Stimulated activated CD8-positive, alpha-beta memory T cell treated with anti-CD3 and anti-CD28 coated beads, Interleukin-15, amount 100 ng/mL, for 1 hour (primary cell): ENCODE results near the gene NABP1.
A peak's percentile ranks its signal among the peaks of the same experiment; 100 is the strongest.
"Not testable (repeated sequence)": the region's sequence is repeated elsewhere in the genome, so short reads cannot be mapped to it uniquely, and the experiment has no call there.

ENCODE experiments used
- DNase-seq: peaks from one replicate; pipeline ENCODE4 v3.0.0-alpha.2; 2020; ENCODE audit warnings: low read depth

NABP1 gene, protein sequence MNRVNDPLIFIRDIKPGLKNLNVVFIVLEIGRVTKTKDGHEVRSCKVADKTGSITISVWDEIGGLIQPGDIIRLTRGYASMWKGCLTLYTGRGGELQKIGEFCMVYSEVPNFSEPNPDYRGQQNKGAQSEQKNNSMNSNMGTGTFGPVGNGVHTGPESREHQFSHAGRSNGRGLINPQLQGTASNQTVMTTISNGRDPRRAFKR

DNA sequence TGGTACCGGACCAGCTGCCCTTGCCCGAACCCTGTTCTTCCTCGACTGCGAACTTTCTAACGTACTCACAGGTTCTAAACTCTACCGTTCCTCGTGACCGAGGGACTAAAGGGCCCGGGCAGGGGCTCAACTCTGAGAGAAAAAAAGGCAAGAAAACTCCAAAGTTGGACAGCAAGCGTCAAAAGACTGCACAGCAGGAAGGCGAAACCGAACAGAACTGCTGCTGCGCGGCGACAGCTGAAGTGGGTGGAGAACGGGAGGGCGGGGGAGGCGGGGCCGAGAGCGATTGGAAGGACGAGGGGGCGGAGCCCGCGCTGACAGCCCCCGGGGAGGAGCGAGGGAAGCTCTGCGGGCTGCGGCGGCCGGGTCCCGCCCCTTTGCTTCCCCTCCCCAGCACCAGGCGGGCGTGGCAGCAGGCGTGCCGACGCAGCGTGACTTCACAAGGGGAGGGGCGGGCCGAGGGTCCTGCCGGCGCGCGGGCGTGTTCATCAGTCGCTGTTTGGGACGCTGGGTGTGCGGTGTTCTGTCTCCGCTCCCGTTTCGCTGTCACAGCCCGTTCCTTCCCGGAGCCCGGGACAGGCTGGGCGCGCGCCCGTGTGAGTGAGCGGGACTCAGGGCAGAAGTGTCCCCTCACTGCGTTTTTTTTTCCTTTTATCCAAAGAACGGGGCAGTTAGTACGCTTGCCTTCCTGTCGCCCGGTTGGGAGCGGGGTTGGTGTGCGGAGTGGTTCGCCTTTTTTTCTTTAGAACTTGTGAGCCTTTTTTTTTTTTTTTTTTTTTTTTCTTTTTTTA is at the start of gene NABP1:
TSS of gene NABP1 (plus strand) at position 491 of the 791 bp plus-strand sequence. CDS start 479 bp downstream, outside the sequence.
- DNase-seq, result peak; percentile 94

DNA sequence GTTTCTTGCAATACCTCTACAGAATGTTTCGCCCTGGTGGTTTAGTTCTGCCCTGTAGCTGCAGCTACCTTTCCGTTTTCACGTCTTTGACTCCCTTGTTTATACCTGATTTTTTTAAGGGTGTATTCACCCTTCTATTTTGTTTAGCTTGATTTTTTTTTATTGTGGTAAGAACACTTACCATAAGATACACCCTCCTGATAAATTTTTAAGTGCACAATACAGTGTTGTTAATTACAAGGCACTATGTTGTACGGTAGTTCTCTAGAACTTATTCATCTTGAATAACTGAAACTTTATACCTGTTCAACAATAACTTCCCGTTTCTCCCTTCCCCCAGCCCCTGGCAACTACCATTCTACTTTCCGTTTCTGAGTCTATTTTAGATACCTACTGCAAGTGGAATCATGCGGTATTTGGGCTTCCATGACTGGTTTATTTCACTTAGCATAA is 48.9 kb upstream of the NABP1 start:
- no peak for DNase-seq

DNA sequence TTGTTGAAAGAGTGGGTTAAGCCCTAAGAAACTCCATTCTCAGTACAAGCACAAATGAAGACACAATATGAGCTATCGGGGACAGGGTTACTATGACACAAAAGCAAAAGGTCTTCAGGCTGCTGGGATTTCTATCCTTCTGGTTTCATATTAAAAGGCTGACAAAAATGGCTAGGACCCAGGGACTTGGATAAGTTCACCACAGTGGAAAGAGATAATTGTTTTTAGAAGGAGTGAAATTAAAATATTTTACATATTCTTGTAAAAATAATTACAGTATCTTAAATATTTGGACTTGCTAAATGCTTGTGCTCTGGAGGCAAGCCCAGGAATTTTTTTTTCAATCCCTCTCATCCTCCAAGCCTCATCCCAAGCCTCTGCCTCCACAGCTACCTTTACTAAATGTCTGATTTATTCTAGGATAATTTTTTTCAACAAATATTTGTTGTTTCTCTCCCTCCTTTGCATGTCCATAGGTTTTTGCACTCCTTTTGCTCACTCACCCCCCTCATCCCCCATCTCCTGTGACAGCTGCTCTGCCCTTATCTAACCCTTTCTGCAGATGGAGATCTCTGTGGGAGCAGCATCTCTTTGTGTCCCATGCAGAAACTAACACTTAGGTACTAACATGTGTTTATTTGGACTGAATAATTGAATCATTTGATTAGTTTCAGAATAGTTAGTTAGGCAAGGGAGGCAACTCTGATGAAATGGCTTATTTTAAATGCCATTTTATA is 47.8 kb upstream of the NABP1 start:
- no peak for DNase-seq

DNA sequence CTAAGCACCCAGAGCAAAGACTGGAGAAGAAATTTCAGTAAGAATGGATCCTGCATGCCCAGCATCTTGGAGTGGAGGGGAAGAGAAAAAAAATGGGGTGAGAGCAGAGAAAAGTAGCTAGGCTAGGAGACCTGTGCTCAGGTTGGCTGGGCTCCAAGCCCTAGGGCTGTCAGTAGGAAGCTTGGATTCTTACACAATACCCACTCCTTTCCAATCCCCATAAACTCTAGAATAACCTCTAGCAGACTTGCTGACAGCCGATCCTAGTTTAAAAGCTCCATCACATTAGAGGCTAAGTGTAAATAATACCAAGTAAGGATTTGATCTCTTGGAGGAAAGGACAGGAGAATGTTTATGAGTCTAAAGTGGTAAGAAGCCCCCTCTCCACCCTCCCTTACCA is 46.2 kb upstream of the NABP1 start:
- DNase-seq, result no peak

DNA sequence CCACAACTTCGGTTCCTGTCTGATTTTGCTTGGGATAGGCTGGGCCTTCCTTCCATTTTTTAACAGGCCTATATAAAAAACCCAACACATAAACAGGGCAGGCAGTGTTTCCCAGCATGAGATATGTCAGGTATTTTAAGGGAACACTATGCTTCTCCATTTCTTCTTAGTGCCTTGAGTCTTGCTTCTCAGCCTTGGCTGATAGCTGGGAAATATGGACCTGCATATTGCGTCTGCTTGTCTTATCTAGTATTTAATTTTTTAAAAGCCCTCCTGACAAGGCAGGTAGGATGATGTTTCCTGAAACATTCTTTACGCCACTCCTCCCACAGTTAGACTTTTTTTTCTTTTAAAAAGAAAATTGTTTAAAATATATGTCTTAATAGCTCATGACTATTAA is 45.5 kb upstream of the NABP1 start:
- no peak for DNase-seq

DNA sequence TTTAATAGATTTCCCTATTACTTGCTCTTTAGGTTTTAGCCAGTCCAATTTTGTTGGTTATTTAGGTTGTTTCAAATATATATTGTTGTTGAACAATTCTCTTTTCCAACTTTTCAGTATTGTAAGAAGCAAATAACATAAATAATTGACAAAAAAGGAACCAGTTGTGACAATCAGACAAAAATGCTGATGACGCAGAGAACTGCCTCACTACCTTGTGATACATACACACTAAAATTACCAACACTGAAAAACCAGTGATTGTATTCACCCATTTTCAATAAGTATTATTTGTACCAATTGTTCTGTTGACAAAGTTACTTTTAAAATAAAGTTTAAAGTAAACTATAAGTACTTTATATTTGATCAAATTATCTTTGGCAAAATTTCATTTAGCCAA is 43.1 kb upstream of the NABP1 start:
- no peak for DNase-seq

DNA sequence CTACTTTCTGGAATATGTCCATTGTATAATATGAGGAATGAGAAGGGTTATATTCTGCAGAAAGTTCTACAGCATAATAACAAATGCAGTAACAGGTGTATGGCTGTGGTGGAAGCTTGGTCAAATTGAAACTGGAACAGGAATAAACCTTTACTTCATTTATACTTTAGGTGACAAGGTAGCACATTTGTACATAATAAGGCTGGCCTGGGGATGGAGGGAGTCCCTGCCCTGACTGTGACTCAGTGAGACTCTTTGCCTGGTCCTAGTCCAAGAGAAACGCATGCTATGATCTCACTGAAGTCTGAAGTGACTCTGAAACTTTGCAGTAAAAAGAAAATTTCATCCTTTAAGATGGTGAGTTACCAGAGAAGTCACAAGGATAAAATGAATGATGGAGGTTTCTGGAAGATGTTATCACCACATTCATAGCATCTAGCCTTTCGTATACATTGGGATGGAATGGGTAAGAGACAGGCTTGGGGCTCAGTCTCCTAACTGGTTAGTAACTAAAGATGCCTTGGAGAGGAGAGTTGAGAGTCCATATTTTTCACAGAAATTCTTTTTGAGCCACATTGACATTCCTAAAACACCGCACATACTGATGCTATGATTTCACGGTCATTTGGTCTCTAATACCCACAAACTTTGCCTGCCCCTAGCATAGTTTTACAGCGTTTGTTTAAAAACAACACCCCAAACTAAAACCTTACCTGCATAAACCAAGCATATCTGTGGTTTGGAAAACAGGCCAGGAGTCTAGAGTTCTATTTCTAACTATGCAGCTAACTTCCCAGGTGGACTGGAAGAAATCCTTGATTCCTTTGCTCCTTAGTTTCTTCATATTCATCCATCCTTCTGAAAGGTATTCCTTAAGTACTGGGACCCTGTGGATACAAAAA is 42.4 kb upstream of the NABP1 start:
- no peak for DNase-seq

DNA sequence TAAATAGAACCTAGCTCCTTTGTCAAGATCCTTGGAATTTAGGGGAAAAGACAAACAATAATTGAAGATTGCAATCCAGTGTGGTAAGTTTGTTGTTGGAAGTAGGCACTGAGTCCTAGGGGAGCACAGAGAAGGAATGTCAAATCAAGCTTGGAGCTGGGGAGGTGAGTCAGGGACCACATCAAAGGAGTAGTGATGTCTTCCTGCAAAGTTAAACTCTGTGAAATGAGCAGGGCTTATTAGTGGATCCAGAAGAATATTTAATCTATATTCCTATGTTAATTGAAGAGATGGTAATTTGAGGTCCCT is 41.7 kb upstream of the NABP1 start:
- DNase-seq, result no peak

DNA sequence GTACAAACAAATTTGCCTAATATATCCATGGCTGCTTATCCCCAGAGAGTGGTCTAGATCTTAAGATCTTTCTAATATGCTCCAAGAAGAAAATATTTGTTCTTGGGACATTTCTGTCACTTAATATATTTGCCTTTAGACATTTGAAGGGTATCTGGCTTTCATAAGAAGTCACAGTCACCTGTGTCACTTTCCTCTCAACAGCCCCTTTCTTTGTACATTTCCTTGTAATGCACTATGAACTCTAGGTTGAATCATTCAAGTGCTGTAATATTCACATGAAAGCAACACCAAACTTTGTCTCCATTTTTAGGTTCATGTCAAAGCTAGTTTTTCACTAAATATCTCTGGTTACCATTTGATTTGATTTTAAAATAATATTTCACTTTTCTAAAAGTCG is 41.4 kb upstream of the NABP1 start:
- no peak for DNase-seq

DNA sequence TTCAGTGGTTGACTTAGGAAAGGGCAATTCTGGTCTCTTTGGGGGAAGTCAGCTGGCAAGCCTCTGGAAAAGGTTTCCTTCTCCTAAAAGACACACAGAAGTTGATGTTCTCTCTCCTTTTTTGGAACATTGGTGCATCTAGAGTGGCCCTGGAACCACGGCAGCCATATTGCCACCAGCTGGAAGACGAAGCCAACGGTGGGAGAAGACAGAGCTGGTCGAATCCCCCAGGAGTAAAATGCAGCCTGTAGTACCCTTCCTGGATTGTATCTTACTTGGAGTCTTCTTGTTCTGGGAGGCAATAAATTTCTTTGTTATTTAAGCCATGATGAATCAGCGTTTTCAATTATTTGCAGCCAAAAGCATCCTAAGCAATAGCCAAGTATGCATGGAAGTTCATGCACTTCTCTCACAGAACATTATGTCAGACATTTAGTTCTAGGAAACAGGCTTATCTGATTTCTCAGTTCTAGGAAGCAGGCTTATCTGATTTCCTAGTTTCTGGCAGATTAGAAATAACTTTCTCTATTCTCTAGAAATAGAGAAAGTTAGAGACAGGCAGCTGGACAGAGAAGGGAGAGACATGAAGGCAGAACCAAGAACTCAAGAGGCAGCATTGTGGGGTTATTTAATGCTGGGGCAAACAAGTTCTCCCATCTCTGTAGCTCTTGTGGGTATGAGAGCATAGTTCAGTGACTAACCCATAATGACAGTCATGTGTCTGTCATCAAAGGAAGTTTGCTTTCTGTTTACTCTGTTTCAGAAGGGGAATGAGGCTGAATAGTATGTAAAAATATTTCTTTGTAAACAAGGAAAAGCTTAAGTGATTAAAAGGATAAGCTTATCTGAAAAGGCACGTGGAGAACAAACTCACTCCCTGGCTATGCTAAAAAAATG is 40.5 kb upstream of the NABP1 start:
- no peak for DNase-seq

DNA sequence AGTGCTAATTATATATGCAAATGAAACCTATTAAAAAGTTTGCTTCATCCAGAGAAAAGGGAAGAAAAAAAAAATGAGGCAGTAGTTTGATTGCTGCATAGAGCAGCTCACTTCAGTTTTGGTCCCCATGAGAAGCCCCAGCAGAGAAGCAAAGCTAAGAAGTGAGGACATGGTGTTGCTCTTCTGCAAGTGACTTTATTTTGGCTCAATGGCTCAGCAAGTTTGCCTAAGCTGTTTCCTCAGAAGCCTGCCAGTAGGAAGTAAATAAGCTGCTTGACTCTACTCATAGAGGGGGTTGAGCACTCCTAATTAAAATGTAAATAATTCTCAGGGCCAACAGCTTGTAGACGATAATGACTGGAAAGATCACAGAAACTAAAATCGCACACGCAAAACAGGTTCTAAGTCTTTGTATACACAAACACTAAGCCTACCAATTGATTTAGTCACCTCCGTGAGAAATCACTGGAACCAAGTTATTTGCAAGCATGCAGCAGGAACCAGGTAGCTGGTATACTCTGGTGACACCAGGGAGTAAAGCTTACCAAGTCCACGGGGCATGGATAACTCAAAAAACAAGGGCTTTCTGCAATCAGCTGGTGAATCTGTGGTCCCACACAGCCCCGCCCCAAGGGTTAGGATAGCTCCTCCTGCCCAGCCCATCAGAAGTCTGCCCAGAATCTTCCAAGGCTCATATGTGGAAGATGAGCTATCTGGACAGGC is 39.7 kb upstream of the NABP1 start:
- DNase-seq, result no peak

DNA sequence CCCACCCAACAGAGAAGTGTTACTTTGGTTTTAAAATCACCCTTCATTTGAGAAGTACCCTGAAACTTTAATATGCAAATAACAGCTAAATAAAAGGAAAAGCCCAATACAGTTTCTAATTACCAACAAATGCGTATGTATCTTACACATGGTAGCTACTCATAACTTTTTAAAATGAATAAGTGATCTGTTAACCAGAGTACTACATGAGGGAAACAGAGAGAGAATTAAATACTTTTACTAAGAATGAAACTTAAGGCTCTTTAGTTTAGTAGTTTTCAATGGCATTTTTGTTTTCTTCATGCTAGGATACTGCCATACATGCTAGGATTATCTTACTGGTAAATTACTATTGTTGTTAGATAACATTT is 39.1 kb upstream of the NABP1 start:
- DNase-seq, result no peak

DNA sequence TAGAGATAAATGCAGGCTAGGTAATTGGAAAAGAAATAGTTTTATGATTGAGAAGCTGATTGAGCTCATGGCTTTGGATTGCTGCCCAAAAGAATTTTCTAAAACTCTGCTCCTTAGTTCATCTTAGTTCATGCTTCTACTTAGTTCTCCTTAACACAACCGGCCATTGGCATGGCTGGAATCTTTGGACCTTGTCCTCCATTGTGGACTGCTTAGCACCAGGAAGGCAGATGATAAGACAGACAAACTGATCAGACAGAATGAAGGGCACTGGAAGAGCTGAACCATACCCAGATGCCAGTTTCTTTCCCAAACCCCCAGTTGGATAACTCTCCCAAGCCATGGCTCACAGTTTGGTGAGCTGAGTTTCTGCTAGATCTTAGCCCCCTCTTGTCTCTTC is 36.3 kb upstream of the NABP1 start:
- no peak for DNase-seq

DNA sequence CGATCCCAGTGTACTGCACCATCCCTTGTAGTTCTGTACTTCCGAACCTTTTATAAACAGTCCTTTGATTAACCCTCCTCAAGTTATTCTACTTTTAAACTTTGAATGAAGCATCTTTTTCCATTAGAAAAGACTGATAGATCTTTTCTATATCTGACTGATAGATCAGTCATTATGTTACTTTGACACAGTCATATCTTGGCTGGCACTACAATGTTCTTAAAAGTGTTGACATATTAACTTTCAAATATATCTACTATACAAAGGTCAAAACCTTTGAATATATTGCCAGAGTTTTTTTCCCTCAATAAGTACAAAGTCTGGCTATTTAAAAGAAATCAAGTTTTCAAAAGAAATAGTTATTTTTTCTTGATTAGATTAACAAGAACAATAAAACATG is 35.4 kb upstream of the NABP1 start:
- DNase-seq, result no peak

DNA sequence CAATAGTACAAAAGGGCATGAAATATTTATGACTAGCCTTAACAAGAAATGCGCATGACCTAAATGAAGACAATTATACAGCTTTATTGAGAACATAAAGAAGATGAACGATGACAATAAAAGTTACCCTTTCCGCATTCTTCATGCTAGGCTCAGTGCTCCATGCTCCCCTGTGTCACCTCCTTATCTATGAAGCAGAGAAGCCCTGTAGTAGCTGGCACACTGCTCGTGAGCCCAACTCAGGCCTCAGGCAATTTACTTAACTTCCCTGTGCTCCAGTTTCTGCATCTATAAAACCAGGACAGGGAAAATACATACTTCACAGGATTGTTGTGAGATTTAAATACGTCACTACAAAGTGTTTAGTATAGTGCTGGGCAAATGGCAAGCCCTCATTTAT is 34.5 kb upstream of the NABP1 start:
- DNase-seq, result no peak

DNA sequence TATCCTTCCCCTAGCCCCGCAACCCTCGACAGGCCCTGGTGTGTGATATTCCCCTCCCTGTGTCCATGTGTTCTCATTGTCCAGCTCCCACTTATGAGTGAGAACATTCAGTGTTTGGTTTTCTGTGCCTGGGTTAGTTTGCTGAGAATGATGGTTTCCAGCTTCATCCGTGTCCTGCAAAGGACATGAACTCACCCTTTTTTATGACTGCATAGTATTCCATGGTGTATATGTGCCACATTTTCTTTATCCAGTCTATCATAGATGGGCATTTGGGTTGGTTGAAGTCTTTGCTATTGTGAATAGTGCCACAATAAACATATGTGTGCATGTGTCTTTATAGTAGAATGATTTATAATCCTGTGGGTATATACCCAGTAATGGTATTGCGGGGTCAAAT is 33.3 kb upstream of the NABP1 start:
- not testable (repeated sequence) for DNase-seq

DNA sequence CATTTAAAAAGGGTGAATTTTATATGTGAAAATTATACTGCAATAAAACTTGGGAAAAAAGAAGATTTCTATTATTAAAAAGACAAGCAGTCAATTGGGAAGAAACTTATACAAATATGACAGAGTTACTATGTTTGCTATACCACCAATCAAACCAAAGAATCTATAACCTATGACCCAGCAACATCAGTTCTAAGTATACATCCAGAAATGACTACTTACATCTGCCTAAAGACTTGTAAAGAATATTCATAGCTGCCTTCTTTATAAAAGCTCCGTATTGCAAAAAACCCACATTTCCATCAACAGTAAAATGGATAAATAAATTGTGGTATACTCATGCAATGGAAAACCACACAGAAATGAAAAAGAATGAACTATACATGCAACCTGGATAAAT is 32.9 kb upstream of the NABP1 start:
- no peak for DNase-seq

DNA sequence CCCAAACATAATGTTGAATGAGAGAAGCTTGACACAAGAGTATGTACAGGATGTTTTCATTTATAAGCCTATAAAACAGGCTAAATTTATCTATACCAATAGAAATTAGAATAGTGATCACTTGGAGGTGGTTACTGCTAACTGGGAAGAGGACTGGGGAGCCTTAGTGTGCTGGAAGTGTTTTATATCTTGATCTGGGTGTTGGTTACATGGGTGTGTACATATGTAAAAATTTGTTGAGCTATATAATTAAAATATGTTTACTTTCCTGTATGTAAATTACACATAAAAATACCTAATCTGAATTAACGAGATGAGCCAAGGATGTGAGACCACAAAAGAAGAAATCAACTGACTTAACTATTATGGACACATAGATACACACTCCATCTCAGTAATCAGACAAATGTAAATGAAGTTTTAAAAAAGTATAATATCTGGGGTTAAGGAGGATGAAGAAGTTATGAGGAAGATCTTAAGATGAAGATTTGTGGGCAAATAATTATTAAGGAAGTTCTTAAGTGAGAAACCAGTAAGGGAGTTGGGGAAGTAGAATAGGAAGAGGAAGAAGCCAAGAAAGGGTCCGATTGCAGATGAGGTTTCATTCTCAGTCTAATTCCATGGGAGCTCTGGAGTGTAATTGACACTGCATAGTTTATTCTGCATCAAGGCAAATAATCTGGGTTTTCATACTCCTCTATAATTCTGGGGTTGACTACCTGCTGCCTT is 32.3 kb upstream of the NABP1 start:
- DNase-seq, result no peak

DNA sequence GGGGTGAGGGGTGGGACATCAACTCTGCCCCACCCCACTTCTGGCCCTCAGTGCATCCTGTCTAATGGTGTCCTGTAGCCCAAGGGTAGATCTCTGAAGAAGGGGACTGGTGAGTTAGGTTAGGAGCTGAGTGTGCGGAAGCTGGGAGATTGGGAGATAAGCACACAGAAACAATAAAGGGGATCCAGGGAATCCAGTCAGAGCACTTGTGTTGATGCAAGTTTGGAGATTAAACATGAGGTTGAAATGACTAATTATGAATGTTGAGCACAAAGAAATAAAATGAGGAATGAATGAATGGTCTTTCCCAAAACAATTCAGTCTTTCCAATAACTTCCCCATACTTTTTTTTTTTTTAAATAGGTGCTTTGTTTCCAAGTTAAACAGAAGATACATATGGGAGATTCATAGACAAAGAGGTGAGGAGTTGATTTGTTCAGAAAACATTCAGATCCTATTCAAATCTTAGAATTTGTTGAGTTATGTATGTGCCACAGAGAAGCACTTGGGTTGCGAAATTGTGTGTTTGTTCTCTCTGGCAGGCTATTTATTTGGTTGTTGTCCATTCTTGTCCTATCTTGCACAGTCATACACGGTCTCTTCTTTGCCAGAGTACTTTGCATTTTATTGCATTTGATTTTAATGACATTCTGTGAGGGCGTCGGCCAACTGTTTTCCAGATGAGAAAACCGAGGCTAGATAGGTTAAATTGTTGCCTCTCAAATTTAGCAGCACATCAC is 31.6 kb upstream of the NABP1 start:
- DNase-seq, result no peak
